Measurements from ENCODE around the gene CFAP46. TPM values are rescaled to one million over a fixed set of nuclear protein-coding genes. Genes with fewer than 3 reads are reported as not detected.

The CFAP46 gene
- total and polyA plus RNA-seq, 10 of the 15 experiments (the other 5 are each of a cell fraction or from before 2014, with no cell fraction given), result 0.01 to 0.18 (median 0.03) TPM; not detected in 7

DNA sequence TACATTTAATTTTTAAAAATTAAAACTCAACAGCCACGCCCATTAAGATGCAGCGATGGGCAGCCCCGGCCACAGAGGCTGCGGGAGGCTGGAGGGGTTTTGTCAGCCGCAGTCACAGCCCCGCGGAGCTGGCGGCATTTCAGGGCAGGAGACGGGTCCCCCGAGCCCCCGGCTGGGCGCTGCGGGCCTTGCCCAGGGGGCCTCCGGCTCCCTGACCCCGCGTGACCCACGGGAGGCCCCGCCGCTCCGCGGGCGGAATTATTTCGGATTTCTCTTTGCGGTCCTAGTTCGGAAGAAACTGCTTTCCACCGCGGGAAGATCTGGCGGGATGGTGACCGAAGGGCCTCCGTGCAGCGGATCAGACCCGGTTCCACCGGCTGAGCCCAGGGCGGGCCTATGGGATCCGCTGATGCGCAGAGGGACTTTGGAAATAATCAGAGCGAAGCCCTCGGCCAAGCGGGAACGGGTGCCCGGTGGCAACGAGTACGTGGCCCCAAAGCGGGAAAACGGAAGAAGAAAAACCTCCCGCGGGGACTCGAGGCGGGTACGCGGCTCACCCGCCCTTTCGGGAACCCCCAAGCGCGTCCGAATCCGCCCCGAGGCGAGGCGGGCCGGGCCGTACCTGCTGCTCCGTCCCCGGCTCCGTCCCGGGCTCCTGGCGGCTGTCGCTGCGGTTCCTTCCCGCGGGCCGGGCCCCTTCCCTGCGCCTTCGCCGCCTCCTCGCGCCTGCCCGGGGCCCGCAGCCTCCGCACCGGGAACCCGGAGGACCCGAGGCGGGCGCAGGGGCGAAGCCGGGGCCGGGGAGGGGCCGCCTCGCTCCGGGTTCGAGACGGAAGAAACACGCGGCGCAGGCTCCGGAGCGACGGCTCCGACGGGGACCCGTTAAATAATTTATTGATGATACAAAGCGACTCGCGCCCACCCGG is 158.2 kb downstream of the CFAP46 start (continued):
- TF ChIP-seq ZNF592 (IDR thresholded peaks at IDR 0.05), result no peak
- no peak for TF ChIP-seq POU2F2 (IDR thresholded peaks at IDR 0.05; ENCODE audit: borderline replicate concordance, low read depth, low read length)
- no peak for TF ChIP-seq IKZF2 (IDR thresholded peaks at IDR 0.05)
- no peak for TF ChIP-seq NFYA (IDR thresholded peaks at IDR 0.05; ENCODE audit: borderline replicate concordance, low read depth, low read length)
- no peak for TF ChIP-seq PAX8 (IDR thresholded peaks at IDR 0.05)
- TF ChIP-seq, protein P1, sequence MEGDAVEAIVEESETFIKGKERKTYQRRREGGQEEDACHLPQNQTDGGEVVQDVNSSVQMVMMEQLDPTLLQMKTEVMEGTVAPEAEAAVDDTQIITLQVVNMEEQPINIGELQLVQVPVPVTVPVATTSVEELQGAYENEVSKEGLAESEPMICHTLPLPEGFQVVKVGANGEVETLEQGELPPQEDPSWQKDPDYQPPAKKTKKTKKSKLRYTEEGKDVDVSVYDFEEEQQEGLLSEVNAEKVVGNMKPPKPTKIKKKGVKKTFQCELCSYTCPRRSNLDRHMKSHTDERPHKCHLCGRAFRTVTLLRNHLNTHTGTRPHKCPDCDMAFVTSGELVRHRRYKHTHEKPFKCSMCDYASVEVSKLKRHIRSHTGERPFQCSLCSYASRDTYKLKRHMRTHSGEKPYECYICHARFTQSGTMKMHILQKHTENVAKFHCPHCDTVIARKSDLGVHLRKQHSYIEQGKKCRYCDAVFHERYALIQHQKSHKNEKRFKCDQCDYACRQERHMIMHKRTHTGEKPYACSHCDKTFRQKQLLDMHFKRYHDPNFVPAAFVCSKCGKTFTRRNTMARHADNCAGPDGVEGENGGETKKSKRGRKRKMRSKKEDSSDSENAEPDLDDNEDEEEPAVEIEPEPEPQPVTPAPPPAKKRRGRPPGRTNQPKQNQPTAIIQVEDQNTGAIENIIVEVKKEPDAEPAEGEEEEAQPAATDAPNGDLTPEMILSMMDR (IDR thresholded peaks at IDR 0.05 in 2 of 3, conservative IDR thresholded peaks at IDR 0.05 in 1 of 3; ENCODE audit: control insufficient read depth in 2 of 3, extremely low read depth in 1 of 3, insufficient read depth in 1 of 3, low read depth in 3 of 3, low read length in 3 of 3), result no peak
- TF ChIP-seq NFXL1 (IDR thresholded peaks at IDR 0.05; ENCODE audit: borderline replicate concordance), result no peak
- TF ChIP-seq SUPT20H (IDR thresholded peaks at IDR 0.05; ENCODE audit: borderline replicate concordance, control insufficient read depth, low read depth, low read length), result no peak
